ENCODE measurements around the gene TNIK.
A peak's percentile ranks its signal among the peaks of the same experiment; 100 is the strongest.

Gene TNIK

DNA sequence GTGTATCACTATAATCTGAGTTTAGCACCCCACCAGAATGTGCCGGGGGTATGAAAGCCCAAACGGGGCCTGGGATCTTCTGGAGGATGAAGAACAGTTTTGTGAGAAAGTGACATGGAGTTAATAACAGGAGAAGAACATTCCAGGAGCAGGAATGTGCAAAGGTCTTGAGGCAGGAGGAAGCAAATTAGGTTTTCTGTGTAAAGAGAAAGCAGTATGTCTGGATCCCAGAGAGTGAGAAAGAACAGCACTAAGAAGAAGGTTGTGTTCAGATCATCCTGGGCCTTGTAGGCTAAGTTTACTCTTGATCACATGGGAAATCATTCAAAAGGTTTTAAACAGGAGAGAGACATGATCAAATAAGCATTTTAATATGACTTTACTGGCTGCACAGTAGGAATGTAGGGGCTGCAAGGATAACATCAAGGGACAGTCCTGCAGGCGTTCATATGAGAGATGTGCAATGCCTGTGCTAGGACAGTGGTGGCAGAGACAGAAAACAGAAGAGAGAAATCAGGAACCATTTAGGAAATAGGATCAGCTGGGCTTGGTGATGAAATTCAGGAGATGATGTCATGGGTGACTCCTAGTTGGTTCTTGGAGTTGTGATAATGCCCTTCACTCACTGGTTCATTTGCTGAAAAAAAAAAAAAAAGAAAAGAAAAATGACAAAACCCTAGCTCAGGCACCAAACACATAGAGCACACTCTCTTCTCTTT lies 113.5 kb downstream of the TNIK start:
- no peak overlapping the region for H3K4me3 ChIP-seq (ENCODE audit: low read length)
- TF ChIP-seq CTCF (conservative IDR thresholded peaks at IDR 0.05; ENCODE audit: low read length): no peak
- peak; percentile 21 for DNase-seq (ENCODE audit: low read depth)

DNA sequence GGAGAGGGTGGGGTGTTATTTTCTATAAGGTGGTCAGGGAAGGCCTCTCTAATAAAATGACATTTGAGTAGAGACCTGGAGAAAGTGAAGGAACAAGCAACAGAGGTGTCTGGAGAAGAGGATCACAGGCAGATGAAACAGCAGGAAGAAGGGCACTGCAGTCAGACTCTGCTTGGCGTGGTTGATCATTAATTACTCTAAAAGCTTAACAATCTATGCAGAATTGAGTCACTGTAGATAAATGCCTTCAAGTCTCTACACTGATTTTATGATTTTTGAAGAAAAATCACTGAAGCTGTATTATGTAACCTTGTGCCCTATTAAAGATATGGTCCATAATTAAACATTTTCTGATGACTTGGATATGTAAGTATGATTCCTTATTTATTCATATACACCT lies 114.2 kb downstream of the TNIK start:
- H3K4me3 ChIP-seq (ENCODE audit: low read length): no peak overlapping the region
- TF ChIP-seq CTCF (conservative IDR thresholded peaks at IDR 0.05; ENCODE audit: low read length): no peak
- DNase-seq (ENCODE audit: low read depth): no peak

DNA sequence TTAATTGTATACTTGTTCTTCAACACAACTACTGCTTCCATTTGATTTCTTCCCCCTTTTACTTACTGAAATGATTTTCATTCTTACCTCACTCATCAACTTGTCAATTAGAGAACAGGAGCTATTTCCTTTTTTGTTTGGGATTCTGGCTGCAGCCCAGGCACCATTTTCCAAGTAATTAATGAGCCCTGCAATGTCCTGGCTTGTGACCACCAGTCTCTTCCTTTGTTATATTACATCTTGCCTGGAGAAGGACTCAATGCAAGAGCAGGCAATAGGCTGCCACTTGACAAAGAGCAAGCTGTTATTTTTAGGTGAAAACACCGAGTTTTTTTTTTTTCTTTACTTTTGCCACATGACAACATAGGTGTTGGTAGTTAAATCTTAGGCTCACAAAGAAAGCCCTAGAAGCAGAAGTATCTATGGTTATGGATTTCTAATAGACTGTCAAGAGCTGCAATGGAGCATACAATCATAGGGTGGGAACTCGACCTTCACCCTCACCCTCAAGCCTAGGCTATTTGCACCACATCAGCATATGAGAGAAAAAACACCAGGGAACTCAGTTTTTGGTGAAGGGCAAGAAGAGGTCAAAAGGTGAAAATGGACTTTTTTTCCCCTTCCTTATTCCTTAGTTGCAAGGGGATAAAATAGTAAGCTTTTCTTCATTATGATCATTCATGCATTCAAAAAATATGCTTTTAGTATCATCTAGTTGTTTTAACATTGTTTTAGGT lies 114.9 kb downstream of the TNIK start:
- no peak for DNase-seq (ENCODE audit: low read depth)
- TF ChIP-seq CTCF (conservative IDR thresholded peaks at IDR 0.05; ENCODE audit: low read length): no peak
- H3K4me3 ChIP-seq (ENCODE audit: low read length): no peak overlapping the region

- no peak for TF ChIP-seq CTCF (conservative IDR thresholded peaks at IDR 0.05; ENCODE audit: low read length)
- no peak overlapping the region for H3K4me3 ChIP-seq (ENCODE audit: low read length)
- DNase-seq (ENCODE audit: low read depth): no peak
Observed at GRCh38 chr3:171343693-171344092, 116.5 kb downstream of the TNIK start.

GRCh38 chr3:171342783-171343420 lies 117.3 kb downstream of the TNIK start:
- no peak overlapping the region for H3K4me3 ChIP-seq (ENCODE audit: low read length)
- DNase-seq (ENCODE audit: low read depth): no peak
- TF ChIP-seq CTCF (conservative IDR thresholded peaks at IDR 0.05; ENCODE audit: low read length): no peak

GRCh38 chr3:171342200-171342599 lies 118.0 kb downstream of the TNIK start:
- no peak for TF ChIP-seq CTCF (conservative IDR thresholded peaks at IDR 0.05; ENCODE audit: low read length)
- H3K4me3 ChIP-seq (ENCODE audit: low read length): no peak overlapping the region
- DNase-seq (ENCODE audit: low read depth): no peak
